ENCODE data around the gene FASLG.

GRCh38 chr1:172650474-172651193, 8.3 kb upstream of the FASLG start:
- no peak for TF ChIP-seq POLR2A (IDR thresholded peaks at IDR 0.05)
- TF ChIP-seq, protein P1, sequence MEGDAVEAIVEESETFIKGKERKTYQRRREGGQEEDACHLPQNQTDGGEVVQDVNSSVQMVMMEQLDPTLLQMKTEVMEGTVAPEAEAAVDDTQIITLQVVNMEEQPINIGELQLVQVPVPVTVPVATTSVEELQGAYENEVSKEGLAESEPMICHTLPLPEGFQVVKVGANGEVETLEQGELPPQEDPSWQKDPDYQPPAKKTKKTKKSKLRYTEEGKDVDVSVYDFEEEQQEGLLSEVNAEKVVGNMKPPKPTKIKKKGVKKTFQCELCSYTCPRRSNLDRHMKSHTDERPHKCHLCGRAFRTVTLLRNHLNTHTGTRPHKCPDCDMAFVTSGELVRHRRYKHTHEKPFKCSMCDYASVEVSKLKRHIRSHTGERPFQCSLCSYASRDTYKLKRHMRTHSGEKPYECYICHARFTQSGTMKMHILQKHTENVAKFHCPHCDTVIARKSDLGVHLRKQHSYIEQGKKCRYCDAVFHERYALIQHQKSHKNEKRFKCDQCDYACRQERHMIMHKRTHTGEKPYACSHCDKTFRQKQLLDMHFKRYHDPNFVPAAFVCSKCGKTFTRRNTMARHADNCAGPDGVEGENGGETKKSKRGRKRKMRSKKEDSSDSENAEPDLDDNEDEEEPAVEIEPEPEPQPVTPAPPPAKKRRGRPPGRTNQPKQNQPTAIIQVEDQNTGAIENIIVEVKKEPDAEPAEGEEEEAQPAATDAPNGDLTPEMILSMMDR (IDR thresholded peaks at IDR 0.05) = no peak
- TF ChIP-seq POLR2AphosphoS5 (IDR thresholded peaks at IDR 0.05; ENCODE audit: insufficient read depth in 1 of 2, low read depth in 1 of 2) = no peak
